ENCODE measurements around the gene ARPC4.
A peak's percentile ranks its signal among the peaks of the same experiment; 100 is the strongest.
"Not testable (repeated sequence)": the region's sequence is repeated elsewhere in the genome, so short reads cannot be mapped to it uniquely, and the experiment has no call there.

The ARPC4 gene

DNA sequence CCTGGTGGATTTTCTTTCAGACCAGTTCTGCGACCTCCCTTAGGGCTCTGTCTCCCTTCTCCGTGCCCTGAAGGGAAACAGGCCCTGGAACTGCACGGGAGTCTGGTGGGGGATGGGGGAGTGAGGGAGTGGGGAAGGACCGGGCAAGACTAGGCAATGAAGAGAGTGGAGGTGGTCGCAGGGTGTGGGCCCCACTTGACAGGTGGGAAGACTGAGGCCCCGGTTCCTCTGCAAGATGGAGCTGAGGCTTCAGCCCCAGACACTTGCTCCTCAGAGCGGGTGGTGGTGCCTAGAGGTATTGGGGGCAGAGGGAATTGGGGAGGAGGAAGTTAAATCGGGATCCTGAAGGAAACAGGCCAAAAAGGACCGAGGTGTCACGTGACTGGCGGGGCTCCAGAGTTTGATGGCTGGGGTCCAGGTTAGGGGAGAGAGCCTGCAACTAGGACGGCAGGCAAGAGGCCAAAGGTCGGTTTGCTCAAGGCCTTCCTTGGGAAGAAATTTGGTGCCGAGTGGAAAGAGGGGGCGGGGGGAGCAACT, 22.5 kb upstream of the ARPC4 start:
- DNase-seq: no peak

DNA sequence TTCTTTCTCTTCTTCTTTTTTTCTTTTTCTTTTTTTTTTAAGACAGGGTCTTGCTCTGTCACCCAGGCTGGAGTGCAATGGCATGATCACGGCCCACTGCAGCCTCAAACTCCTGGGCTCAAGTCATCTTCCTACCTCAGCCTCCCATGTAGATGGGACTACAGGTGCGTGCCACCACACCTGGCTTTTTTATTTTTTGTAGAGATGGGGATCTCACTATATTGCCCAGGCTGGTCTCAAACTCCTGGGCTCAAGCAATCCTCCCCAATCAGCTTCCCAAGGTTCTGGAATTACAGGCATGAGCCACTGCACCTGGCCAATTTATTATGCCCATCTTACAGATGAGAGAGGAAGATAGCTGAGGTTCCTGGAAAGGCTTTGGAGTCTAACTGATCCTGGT, 21.9 kb upstream of the ARPC4 start:
- DNase-seq: not testable (repeated sequence)

DNA sequence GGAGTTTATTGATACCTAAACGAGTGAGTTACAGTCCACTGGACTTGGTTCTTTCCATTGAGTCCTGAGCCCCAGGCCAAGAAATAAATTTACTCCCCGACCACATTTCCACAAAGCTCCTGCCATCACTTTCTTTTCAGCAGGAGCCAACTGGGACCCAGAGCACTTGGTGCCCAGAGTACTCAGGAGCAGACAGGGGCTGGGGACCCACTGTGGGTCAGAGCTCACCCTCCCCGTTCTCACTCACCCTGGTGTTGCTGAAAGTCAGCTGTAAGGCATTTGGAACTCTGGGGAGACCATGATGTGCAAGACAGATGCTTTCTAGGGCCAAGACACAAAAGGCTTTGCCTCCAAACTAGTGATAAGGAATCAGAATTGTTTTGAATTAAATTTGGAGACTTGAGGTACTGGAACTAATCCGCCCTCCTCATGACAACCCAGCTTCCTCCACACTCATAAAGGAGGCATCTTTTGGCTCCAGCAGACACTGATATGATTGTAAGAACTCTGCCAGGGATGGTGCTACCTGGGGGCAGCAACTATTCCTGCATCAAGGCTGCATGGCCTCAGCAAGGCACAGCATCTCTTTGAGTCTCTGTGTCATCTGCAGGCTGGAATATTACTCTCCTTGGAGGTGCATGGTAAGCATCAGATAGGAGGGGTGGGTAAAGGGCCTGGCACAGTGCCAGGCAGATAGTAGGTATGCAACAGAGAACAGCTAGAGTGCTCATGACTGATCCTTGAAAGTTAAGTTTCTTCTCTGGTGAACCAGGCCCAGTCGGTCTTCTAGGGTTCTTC, 15.8 kb upstream of the ARPC4 start:
- peak in 2 of 3 donors; percentile 25 to 36 for DNase-seq

GRCh38 chr3:9777694-9778021, 15.2 kb upstream of the ARPC4 start:
- no peak for DNase-seq

DNA sequence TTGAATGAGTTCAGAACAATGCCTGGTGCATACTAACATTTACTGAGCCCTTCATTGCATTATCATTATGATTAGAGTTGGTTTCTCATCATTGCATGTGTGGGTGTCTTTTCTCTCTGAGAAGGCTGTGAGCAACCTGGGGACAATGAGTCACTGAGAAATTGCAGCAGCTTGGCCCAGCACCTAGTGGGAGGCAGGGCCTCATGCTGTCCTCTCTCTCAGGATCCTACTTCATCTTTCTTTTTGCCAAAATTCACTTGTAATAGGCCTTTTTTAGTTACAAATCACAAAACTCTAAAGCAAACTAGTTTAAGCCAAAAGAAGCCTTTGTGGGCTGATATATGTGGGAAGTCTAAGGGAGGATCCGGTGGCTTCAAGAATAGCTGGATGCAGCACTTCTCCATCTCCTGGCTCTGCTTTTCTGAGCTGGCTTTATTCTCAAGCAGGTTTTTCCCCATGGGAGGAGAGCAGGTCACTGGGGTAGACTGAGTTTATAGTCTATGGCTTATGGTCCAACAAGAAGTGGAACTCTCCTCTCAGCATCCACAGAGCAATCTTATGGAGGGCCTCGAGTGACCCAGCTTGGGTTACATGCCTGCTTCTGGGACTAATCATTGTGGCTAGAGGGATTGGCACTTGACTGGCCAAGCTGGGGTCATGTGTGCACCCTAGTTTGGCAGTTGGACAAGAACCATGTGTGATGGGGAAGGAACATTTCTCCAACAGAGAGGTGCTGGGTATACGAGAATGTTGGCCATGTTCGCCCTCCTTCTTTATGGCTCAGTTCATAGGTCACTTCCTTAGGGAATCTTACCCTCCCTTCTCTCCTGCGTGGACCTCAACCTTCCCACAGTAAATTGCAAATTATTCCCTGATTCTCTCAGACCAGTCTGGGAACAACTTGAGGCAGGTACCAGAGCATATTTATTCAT, 14.5 kb upstream of the ARPC4 start:
- DNase-seq: peak; percentile 79 to 88 (median 84)

DNA sequence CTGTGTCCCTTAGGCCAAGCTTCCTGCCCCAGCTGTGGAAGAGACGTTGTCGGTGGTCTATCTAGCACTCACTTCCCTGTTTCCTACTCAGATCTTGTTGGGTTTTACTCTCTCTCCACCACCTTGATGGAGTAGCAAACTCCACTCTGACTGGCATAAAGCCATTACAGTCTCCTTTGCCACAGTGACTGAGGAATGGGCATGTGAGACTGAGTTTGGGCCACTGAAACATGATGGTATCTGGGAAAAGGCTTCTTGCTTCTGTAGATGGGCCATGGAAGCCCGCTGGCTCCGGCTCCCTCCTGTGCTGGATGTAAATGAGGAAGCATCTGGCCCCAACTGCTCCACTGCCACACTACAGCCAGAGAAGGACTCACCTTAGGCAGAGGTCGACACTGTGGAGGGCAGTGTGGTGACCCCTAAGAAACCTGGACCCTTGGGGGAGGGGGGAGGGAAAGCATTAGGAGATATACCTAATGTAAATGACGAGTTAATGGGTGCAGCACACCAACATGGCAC, 13.7 kb upstream of the ARPC4 start:
- peak in 2 of 3 donors; percentile 30 to 51 for DNase-seq

DNA sequence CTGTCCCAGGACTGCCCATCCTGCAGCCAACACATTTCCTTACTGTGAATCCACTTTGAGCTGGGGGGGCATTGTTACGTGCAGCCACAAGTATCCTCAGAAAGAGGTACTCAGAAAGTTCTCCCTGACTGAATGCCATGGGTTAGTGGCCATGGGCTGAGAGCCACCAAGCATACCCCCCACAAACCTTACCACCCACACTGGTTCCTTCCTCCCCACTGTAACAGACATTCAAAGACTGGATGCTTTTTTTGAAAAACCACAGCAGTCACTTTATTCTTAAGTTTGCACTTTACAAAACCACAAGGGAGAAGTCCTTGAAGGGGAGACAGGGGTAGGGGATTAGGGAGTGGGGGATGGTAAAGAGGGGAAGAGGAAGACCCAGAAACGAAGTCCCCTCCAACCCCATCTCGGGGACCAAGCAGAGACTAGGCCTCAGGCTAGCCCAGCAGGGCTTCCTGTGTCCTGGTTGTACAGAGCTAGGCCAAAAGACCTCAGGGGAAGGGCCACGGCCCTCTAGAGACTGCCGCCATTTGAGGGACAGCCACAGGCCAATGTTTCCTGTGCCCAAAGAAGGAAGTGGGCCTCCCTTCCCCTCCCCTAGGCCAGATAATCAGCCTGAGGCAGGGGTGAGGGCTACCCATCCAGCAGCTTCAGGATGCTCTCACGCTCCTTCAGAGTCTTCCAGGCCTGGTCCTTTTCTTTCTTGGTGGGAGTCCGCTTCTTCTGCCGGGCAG, 13.0 kb upstream of the ARPC4 start:
- peak; percentile 31 to 55 (median 31) for DNase-seq

- peak in 1 of 3 donors; percentile 24 for DNase-seq
Measured at GRCh38 chr3:9780458-9780812, 12.4 kb upstream of the ARPC4 start.

DNA sequence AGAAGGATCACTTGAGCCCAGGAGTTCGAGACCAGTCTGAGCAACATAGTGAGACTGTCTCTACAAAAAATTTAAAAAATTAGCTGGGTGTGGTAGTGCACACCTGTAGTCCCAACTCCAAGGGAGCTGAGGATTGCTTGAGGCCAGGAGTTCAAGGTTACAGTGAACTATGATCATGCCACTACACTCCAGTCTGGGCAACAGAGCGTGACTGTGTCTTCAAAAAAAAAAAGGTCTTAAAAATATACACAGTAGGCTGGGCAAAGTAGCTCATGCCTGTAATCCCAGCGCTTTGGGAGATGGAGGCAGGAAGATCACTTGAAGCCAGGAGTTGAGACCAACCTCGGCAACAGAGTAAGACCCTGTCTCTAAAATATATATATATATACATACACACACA, 12.0 kb upstream of the ARPC4 start:
- DNase-seq: no peak

- no peak for DNase-seq
Measured at GRCh38 chr3:9781551-9781950, 11.3 kb upstream of the ARPC4 start.

DNA sequence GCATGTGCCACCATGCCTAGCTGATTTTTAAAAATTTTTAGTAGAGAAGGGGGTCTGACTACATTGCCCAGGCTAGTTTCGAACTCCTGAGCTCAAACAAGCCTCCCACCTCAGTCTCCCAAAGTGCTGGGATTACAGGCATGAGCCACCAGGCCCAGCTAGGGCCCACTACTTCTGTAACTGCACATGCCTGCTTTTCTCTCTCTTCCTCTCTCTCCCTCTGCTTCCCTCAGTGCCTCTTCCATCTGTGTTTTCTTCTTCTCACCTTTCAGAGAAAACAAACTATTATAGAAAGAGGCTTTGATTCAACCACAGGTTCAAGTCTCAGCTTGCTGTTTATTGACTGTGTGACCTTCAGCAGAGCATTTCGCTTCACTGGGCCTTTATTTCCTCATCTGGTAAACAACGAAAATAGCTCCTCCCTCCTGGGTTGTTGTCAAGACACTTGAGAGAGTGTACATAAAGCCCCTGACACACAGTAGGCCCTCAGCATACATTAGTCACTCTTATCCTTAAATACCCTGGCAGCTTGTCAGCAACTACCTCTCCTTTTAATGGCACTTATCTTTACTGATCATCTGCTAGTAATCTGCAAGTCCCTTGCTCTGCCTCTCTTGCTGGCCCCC, 10.8 kb upstream of the ARPC4 start:
- DNase-seq: no peak

DNA sequence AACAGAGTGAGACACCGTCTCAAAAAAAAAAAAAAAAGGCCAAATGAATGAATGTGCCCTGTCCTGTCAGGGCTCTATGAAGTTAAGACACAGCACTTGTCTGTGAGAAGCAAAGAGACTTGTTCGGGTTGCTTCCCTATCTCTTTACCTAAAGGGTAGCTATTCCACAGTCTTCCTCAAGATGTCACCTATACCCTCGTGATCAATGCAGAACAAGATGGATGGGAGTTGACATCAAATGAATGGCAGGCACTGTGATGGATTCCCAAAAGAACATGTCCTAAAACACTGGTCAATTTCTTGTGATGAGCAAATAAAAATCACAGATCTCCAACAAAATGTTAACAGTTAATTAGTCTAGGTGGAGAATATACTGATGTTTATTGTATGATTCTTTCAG, 10.1 kb upstream of the ARPC4 start:
- no peak for DNase-seq

DNA sequence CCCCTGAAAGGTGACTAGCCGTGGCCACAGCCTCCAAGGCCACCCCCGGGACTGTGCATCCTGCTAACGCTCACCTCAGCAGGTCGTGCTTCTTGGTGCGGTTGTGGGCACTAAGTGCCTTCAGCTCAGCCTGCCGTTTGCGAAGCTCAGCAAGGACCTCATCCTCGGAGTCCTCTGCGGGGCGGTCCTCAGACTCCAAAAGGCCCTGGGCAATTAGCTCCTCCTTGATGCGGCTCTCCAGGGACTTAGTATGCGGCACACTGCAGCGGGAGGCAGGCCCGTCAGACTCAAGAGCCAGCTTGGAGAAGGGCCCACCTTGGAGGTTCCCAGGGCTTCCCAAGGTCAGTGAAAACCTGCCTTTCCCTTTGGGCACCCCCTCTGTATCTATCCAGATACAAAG, 8.9 kb upstream of the ARPC4 start:
- DNase-seq: no peak

GRCh38 chr3:9784965-9785364, 7.9 kb upstream of the ARPC4 start:
- no peak for DNase-seq

- no peak for DNase-seq
Measured at GRCh38 chr3:9785602-9786001, 7.3 kb upstream of the ARPC4 start.

GRCh38 chr3:9786209-9786739, 6.6 kb upstream of the ARPC4 start:
- DNase-seq: no peak

DNA sequence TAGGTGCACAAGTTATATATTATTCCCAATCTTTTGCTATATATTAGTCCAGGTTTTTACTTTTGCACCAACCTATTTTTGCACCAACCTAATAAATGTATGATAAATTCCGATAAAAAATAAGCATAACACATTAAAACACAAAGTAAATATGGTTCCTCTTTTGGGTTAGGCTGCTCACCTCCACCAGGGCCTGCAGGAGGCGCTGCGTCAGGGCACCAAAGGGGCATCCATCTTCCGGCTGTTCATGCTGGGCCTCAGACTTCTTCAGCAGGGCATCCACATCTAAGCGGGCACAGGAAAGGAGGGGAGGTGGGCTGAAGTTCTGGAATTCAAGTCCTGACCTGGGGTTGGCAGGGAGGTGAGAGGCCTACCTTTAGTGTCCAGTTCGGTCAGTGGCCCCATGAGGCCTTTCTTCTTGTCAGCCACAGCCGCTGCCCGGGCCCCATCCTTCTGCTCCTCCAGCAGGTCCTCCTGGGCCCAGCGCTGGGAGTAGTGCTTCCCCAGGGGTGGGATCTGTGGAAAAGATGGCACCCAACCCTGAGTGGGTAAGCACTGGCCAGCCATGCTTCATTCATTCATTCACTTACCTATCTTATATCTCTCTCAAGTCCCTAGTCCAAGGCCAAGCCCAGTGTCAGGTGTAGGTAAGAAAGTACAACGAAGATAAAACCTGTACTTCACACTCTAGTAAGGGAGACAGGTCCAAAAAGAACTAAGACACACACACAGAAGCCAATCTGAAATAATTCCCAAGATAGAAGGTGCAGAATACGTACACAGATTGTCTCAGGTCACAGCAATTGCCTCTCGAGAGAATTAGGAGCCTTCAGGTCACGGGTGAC, 5.8 kb upstream of the ARPC4 start:
- peak in 1 of 3 donors; percentile 37 for DNase-seq

GRCh38 chr3:9787714-9788113, 5.2 kb upstream of the ARPC4 start:
- DNase-seq: no peak

GRCh38 chr3:9791127-9791526, 1.8 kb upstream of the ARPC4 start:
- no peak for DNase-seq

- DNase-seq: no peak
Measured at GRCh38 chr3:9791790-9792404, 985 bp upstream of the ARPC4 start.

Data from suppressor macrophage treated with lipopolysaccharide for 1 hour (primary cell).